B cell (primary cell): Measurements from ENCODE around the gene WDFY4. TPM values are rescaled to one million over a fixed set of nuclear protein-coding genes. Genes with fewer than 3 reads are reported as not detected.

Source experiments
- ATAC-seq: fragments of 200-7000 bp; cut with Tn5 transposase; one replicate; pipeline ENCODE4 v1.10.0; 2021; ENCODE audit warnings: low read depth, mild to moderate bottlenecking, moderate number of reproducible peaks, moderate library complexity
- CTCF ChIA-PET: fragments of 350-600 bp; sonication (Branson Sonifier 250); formaldehyde crosslinking; loops from one replicate; lab custom pipeline; 2021; ENCODE audit warnings: antibody characterized with exemption, inconsistent platforms; lab: Charles Lee
- POLR2A ChIA-PET: fragments of 350-600 bp; sonication (Branson Sonifier 250); formaldehyde crosslinking; loops from one replicate; lab custom pipeline; 2021; ENCODE audit warnings: antibody characterized with exemption; lab: Charles Lee
- DNase-seq: peaks from one replicate; pipeline ENCODE4 v3.0.0; 2013
- H2AFZ ChIP-seq: 2 replicates; pipeline ENCODE4 v1.6.1; 2012; ENCODE audit warnings: mild to moderate bottlenecking, low read depth, low read length; ENCODE audit not compliant: insufficient read depth, poor library complexity, severe bottlenecking
- H3K27ac ChIP-seq, 2 donors: 1 replicate in 1 of 2; 2 replicates in 1 of 2; pipeline ENCODE4 v1.5.1; 2012 to 2013; ENCODE audit warnings: low read length in 2 of 2, mild to moderate bottlenecking in 2 of 2, moderate library complexity in 1 of 2
- H3K27me3 ChIP-seq, 4 experiments: fragments of 200-600 bp in 1 of 4; sonication (generic) in 1 of 4; replicated peaks in 1 of 4; 1 replicate in 2 of 4; 2 replicates in 2 of 4; pipeline versions ENCODE4 v1.6.1 to v1.7.0; 2013 to 2016; ENCODE audit warnings: low read length in 3 of 4, mild to moderate bottlenecking in 2 of 4, mixed read lengths in 1 of 4, moderate library complexity in 1 of 4; ENCODE audit not compliant: insufficient read depth in 4 of 4, control insufficient read depth in 3 of 4; ENCODE audit errors: control extremely low read depth in 1 of 4
- H3K36me3 ChIP-seq, 2 experiments: replicated peaks in 1 of 2; 1 replicate in 1 of 2; 2 replicates in 1 of 2; pipeline versions ENCODE4 v1.6.1 to v1.7.1; 2013; ENCODE audit warnings: low read length in 1 of 2; ENCODE audit not compliant: insufficient read depth in 2 of 2, control insufficient read depth in 1 of 2; ENCODE audit errors: control extremely low read depth in 1 of 2, extremely low read depth in 1 of 2
- H3K4me1 ChIP-seq, 2 donors: fragments of 200-600 bp in 1 of 2; sonication (generic) in 1 of 2; 1 replicate in 1 of 2; 2 replicates in 1 of 2; pipeline versions ENCODE4 v1.5.1 to v1.6.1; 2013 to 2017; ENCODE audit warnings: low read length in 2 of 2; ENCODE audit not compliant: control insufficient read depth in 2 of 2, insufficient read depth in 2 of 2
- H3K4me2 ChIP-seq: replicated peaks from 2 replicates; pipeline ENCODE3; 2012; ENCODE audit warnings: mild to moderate bottlenecking, low read depth, low read length; ENCODE audit not compliant: poor library complexity, severe bottlenecking
- H3K4me3 ChIP-seq, 5 experiments: fragments of 200-600 bp in 1 of 5; sonication (generic) in 1 of 5; 1 replicate in 3 of 5; 2 replicates in 2 of 5; pipeline versions ENCODE4 v1.5.1 to v1.7.0; 2011 to 2016; ENCODE audit warnings: low read length in 4 of 5, mild to moderate bottlenecking in 4 of 5, low read depth in 2 of 5, control low read depth in 1 of 5, moderate library complexity in 1 of 5; ENCODE audit not compliant: insufficient read depth in 1 of 5; ENCODE audit errors: control extremely low read depth in 1 of 5, extremely low read depth in 1 of 5
- H3K79me2 ChIP-seq: fragments of 200-600 bp; sonication (generic); one replicate; pipeline ENCODE4 v1.6.0; 2016; ENCODE audit warnings: low read length; ENCODE audit not compliant: control insufficient read depth, insufficient read depth
- H3K9ac ChIP-seq: fragments of 200-600 bp; sonication (generic); 2 replicates; pipeline ENCODE4 v1.6.1; 2017; ENCODE audit warnings: mild to moderate bottlenecking, low read length, moderate library complexity
- H3K9me3 ChIP-seq, 3 donors: one replicate each; pipeline versions ENCODE4 v1.6.1 to v1.7.1; 2013; ENCODE audit warnings: low read length in 2 of 3; ENCODE audit not compliant: control insufficient read depth in 2 of 3, insufficient read depth in 1 of 3; ENCODE audit errors: control extremely low read depth in 1 of 3
- H4K20me1 ChIP-seq: 2 replicates; pipeline ENCODE4 v1.6.0; 2012; ENCODE audit warnings: mild to moderate bottlenecking, low read length; ENCODE audit not compliant: insufficient read depth, control insufficient read depth, poor library complexity, severe bottlenecking
- H3K27ac Mint-ChIP-seq: one replicate; pipeline ENCODE4 v1.8.0; 2021; ENCODE audit warnings: mixed read lengths
- H3K27me3 Mint-ChIP-seq: one replicate; pipeline ENCODE4 v1.8.0; 2021; ENCODE audit warnings: mixed read lengths
- H3K4me1 Mint-ChIP-seq: one replicate; pipeline ENCODE4 v1.8.0; 2021; ENCODE audit warnings: mixed read lengths
- H3K4me3 Mint-ChIP-seq: one replicate; pipeline ENCODE4 v1.8.0; 2021; ENCODE audit warnings: mixed read lengths
- H3K9me3 Mint-ChIP-seq: one replicate; pipeline ENCODE4 v1.8.0; 2022; ENCODE audit warnings: mixed read lengths; ENCODE audit not compliant: insufficient read depth
- EZH2 ChIP-seq: IDR thresholded peaks from 2 replicates; pipeline ENCODE4 v1.6.1; 2012; ENCODE audit warnings: borderline replicate concordance, low read depth, mild to moderate bottlenecking, moderate library complexity, low read length; ENCODE audit not compliant: insufficient read depth, poor library complexity, severe bottlenecking
- WGBS: methylation state at CpG from one replicate; pipeline ENCODE4 v1.1.5; 2013; ENCODE audit warnings: missing lambda C conversion rate; ENCODE audit not compliant: insufficient coverage; 5-methylcytosine and 5-hydroxymethylcytosine counted together
- intact Hi-C: fragments of 100-400 bp; cut with micrococcal nuclease; formaldehyde crosslinking; loops from one replicate; pipeline ENCODE4 v1.10.0; 2022
- polyA plus RNA-seq: library from polyadenylated mRNA; depleted of rRNA; stranded (reverse); fragments of >200 nt; gene quantifications from 2 replicates; pipeline ENCODE4 v1.2.3, GENCODE V29; 2012
- total RNA-seq, 2 donors: library from RNA; stranded (reverse); fragments of 120-200 nt in 1 of 2; gene quantifications; 1 replicate in 1 of 2; 2 replicates in 1 of 2; pipeline versions ENCODE4 v1.2.3 to v1.2.4, GENCODE V29; 2013 to 2022
- TF ChIP-seq, protein P1 (sequence below): fragments of 200-600 bp; IDR thresholded peaks from one replicate; pipeline ENCODE4 v1.8.0; 2022; ENCODE audit warnings: antibody characterized with exemption, mild to moderate bottlenecking

WDFY4 gene
- total and polyA plus RNA-seq, 2 donors (not counting 1 experiment from before 2014, with no cell fraction given): 262 to 560 TPM

DNA sequence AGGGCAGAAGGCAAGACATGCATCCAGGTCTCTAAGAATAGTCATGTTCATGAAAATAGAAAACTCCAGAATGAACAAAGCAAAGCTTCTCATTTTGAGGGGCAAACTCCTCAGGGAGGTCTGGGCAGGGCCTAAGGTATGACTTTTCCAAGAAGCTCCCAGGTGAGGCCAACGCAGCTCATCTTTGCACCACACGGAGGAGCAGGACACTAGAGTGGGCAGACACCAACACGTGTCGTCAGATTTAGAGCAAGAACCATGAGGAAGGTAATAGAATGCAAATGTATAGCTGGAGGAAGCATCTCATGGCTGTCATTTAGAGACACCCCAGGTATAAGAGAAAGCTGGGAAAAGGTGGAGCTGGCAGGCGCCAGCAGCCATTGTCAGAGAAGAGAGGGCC, 95.7 kb downstream of the WDFY4 start:
- Histone ChIP-seq H3K4me2 (no peak overlapping the region), H3K27ac (no peak overlapping the region), H3K79me2 (peaks cover 37% of the 10 kb centered on the region), H3K4me3 (no peak overlapping the region), H2AFZ (no peak overlapping the region), H3K27me3 (no peaks in the 10 kb centered on the region), H3K9ac (no peak overlapping the region), H3K4me1 (no peaks in the 10 kb centered on the region), H3K36me3 (peaks cover 0 to 79% of the 10 kb centered on the region in 2 experiments), H4K20me1 (peaks cover 70% of the 10 kb centered on the region), H3K9me3 (no peaks in the 10 kb centered on the region)
- H3K4me1 Mint-ChIP-seq: no peaks in the 10 kb centered on the region
- WGBS: 100% methylated on average over 5 of the region's 5 CpGs
- no peak overlapping the region for H3K4me3 Mint-ChIP-seq
- intact Hi-C loops: no loop called here
- ChIA-PET CTCF (interaction anchor here (0.9 kb wide), 1 partner anchor 122 kb away, joined by 3 read pairs; no protein-coding TSS in a partner anchor), POLR2A (interaction anchor here (0.6 kb wide), 1 partner anchor 13 kb away, joined by 3 read pairs; no protein-coding TSS in a partner anchor)
- H3K27me3 Mint-ChIP-seq: no peaks in the 10 kb centered on the region
- ATAC-seq (no peak), DNase-seq (no peak)
- no peak for TF ChIP-seq EZH2
- TF ChIP-seq, protein P1, sequence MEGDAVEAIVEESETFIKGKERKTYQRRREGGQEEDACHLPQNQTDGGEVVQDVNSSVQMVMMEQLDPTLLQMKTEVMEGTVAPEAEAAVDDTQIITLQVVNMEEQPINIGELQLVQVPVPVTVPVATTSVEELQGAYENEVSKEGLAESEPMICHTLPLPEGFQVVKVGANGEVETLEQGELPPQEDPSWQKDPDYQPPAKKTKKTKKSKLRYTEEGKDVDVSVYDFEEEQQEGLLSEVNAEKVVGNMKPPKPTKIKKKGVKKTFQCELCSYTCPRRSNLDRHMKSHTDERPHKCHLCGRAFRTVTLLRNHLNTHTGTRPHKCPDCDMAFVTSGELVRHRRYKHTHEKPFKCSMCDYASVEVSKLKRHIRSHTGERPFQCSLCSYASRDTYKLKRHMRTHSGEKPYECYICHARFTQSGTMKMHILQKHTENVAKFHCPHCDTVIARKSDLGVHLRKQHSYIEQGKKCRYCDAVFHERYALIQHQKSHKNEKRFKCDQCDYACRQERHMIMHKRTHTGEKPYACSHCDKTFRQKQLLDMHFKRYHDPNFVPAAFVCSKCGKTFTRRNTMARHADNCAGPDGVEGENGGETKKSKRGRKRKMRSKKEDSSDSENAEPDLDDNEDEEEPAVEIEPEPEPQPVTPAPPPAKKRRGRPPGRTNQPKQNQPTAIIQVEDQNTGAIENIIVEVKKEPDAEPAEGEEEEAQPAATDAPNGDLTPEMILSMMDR: no peak
- no peaks in the 10 kb centered on the region for H3K9me3 Mint-ChIP-seq
- H3K27ac Mint-ChIP-seq: peak overlapping the region; percentile 50

DNA sequence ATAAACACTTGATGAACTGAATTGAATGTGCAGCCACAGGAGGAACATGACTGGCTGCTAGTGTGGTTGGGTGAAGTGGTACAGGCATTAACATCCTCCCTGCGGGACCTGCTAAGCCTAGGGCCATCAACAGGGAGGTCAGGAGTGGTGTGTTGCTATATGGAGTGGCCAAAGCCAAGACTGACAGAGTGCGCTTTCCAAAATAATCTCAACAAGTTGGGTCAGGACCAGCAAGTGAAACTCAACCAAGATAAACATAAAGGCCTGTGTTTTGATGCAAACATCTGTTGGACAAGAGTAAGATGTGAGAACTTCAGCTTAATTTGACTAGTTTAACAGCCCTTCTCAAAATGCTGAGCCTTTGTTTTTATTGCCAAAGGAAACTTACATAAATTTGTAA, 97.7 kb downstream of the WDFY4 start:
- intact Hi-C loops: no loop called here
- Histone ChIP-seq H3K27ac (peak overlapping the region in 1 of 2 donors; percentile 16), H2AFZ (no peak overlapping the region), H4K20me1 (peaks cover 54% of the 10 kb centered on the region), H3K27me3 (no peaks in the 10 kb centered on the region), H3K9ac (no peak overlapping the region), H3K4me2 (no peak overlapping the region), H3K4me1 (no peaks in the 10 kb centered on the region), H3K9me3 (no peaks in the 10 kb centered on the region), H3K79me2 (peaks cover 28% of the 10 kb centered on the region), H3K4me3 (no peak overlapping the region), H3K36me3 (peaks cover 6 to 79% of the 10 kb centered on the region in 2 experiments)
- H3K27ac Mint-ChIP-seq: peak overlapping the region; percentile 21
- no peak for DNase-seq
- ChIA-PET CTCF (no interaction called here), POLR2A (no interaction called here)
- no peak for TF ChIP-seq EZH2
- TF ChIP-seq, protein P1: no peak
- H3K4me3 Mint-ChIP-seq: no peak overlapping the region
- H3K4me1 Mint-ChIP-seq: no peaks in the 10 kb centered on the region
- WGBS: 80% methylated on average over 1 of the region's 2 CpGs
- H3K27me3 Mint-ChIP-seq: no peaks in the 10 kb centered on the region
- H3K9me3 Mint-ChIP-seq: no peaks in the 10 kb centered on the region
- ATAC-seq: no peak
